GM21528 (cell line): ENCODE data around the gene MRPS18C.

Source experiments
- ATAC-seq: cut with Tn5 transposase; IDR thresholded peaks from one replicate; pipeline ENCODE4 v1.9.1; 2021; ENCODE audit warnings: mild to moderate bottlenecking, moderate library complexity; ENCODE audit not compliant: unreplicated experiment, low FRiP score

MRPS18C gene

DNA sequence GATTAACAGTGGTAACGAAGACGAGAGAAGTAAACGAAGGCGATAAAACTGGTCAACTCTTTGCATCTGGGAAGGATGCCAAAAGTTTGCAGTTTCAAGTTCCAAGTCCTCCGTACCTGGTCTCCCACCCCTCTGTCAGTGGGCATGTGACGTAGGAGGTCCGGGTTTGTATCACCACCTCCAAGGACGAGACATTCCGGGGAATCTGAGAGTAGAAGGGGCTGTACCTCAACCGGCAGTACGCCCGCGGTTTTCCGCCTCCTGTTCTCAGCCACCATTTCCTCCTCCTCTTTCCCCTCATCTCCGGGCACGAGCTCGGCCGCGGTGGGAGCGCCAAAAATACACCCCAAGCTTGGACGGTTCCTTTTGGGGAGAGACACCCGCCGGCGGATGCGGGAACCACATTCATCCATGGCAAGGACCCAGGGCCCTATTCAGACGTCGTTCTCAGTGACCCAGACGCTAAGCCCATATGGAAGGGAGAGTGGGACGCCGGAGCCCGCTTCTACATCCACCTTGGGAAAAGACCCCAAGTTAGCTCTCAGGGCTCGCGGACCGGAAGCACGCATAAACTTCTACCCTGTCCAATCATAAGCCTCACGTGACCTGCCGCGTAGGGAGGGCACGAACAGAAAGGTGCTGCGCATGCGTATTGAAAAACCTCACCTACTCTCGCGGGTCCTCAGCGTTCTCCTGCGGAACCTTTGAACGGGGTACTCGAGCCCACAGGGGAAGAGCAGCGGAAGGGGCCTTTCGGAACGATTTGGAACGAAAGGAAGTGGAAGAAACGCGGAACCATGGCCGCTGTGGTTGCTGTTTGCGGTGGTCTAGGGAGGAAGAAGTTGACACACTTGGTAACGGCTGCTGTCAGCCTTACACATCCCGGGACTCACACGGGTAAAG, at the start of gene MRPS18C, which contains the start of gene HELQ:
Gene MRPS18C, plus strand, starts transcription at position 778 of the 903 bp plus-strand sequence. Its CDS starts 20 bp downstream, at position 798.
Gene HELQ, minus strand, starts transcription at position 543 of the 903 bp plus-strand sequence. Its CDS starts 130 bp downstream, at position 413.
- ATAC-seq: peak; percentile 95

GRCh38 chr4:83408908-83409307, 47.0 kb upstream of the MRPS18C start:
- no peak for ATAC-seq

- no peak for ATAC-seq
Measured at GRCh38 chr4:83413676-83414075, 42.2 kb upstream of the MRPS18C start.

DNA sequence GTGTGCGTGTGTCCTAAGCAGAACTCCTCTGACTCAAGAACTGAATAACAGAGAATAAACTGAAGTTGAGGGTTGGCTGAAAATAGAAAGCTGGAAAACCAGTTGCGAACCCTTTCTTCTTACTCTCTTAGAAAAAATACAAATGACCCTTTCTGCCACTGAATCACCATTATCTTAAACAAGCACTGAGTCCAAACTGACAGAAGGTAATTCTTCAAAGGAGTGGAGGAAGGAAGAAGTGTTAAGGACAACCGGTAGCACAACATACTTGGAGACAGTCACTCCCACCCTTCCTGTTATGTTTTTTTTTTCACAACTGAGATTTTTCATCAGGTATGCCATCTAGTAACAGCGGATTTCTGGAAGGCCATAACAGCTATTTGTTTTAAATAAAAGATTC, 38.3 kb upstream of the MRPS18C start:
- no peak for ATAC-seq

DNA sequence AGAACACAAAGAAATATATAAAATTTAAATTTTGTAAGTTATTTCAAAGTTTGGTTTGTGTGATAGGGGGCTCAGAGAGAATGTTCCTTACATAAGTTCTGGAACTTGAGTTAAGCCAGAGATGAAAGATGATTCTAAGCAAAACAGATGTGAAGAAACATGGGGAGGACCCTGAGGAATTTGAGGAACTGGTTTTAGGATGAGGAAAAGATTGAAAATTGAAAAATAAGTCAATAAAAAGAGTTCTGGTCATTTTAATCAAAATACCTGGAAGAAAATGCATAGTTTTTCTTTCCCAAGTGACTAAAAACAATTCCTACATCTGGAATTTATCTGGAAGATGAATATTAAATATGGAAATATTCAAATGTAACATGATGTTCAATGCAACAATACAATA, 37.6 kb upstream of the MRPS18C start:
- ATAC-seq: no peak

- ATAC-seq: no peak
Measured at GRCh38 chr4:83431200-83431599, 24.7 kb upstream of the MRPS18C start.

- no peak for ATAC-seq
Measured at GRCh38 chr4:83436680-83437079, 19.2 kb upstream of the MRPS18C start.

DNA sequence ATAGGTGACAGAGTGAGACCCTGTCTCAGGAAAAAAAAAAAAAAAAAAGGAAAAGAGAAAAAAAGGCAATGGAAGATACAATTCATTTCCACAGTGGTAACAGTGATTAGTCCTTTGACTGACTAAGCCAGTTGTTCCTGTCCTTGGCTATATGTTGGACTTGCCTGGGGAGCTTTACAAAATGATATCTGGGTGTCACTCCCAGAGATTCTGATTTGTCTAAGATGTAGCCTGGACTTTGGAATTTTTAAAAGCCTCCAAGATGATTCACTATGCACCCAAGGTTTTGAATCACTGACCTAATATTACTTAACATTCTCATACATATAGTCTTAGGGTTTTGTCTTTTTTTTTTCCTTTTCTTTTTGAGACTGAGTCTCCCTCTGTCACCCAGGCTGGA, 17.1 kb upstream of the MRPS18C start:
- ATAC-seq: no peak

- ATAC-seq: no peak
Measured at GRCh38 chr4:83440148-83440814, 15.6 kb upstream of the MRPS18C start.

- no peak for ATAC-seq
Measured at GRCh38 chr4:83440899-83441298, 15.0 kb upstream of the MRPS18C start.

- no peak for ATAC-seq
Measured at GRCh38 chr4:83449009-83449408, 6.8 kb upstream of the MRPS18C start.

GRCh38 chr4:83454686-83455085, 1.2 kb upstream of the MRPS18C start:
- ATAC-seq: no peak

DNA sequence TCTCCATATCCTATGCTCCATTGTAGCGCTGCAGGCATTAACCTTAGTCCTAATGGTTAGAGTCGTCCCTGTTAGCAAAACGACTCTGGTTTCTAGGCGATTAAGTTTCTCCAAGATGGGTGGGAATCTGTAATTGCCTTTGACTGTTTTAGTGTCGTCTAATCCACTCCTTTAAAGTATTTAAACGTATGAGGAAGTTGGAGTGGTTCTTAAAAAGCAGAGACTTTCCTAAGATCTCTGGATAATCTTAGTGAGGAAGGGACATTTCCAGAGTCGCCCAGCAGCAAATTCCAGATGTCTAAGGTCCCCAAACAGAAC, 285 bp downstream of the MRPS18C start:
- no peak for ATAC-seq

- ATAC-seq: no peak
Measured at GRCh38 chr4:83473423-83473822, 17.6 kb downstream of the MRPS18C start.

DNA sequence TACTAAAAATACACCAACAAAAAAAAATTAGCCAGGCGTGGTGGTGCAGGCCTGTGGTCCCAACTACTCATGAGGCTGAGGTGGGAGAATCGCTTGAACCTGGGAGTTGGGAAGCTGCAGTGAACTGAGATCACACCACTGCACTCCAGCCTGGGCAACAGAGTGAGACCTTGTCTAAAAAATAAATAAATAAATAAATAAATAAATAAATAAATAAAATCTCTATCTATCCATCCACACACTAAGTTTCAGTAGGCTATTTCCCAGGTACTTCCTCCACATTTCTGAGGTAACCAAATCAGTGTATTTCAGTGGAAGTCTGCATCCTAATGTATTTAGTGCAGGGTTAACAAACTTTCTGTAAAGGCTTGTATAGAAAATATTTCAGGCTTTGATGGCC, 18.1 kb downstream of the MRPS18C start:
- ATAC-seq: no peak

GRCh38 chr4:83484500-83485461, 28.9 kb downstream of the MRPS18C start, which contains the start of gene ABRAXAS1:
Gene ABRAXAS1, minus strand, starts transcription at chr4:83485100. Its CDS starts 28 bp downstream, at chr4:83485072.
- peak; percentile 98 for ATAC-seq

GRCh38 chr4:83486457-83487129, 30.7 kb downstream of the MRPS18C start:
- no peak for ATAC-seq

- ATAC-seq: no peak
Measured at GRCh38 chr4:83489711-83490326, 34.0 kb downstream of the MRPS18C start.

- ATAC-seq: peak; percentile 80
Measured at GRCh38 chr4:83490876-83491450, 35.1 kb downstream of the MRPS18C start.
